ENCODE measurements around the gene DCBLD1. TPM values are rescaled to one million over a fixed set of nuclear protein-coding genes. Genes with fewer than 3 reads are reported as not detected.

Gene DCBLD1
- total and polyA plus RNA-seq, 2 of the 13 experiments (the other 11 are each of a cell fraction or from before 2014, with no cell fraction given), result 23.2 to 41.5 TPM

- TF ChIP-seq PRDM10 (CRISPR knock-in tag; IDR thresholded peaks at IDR 0.05; ENCODE audit: low read depth), result no peak
- TF ChIP-seq, protein P1, sequence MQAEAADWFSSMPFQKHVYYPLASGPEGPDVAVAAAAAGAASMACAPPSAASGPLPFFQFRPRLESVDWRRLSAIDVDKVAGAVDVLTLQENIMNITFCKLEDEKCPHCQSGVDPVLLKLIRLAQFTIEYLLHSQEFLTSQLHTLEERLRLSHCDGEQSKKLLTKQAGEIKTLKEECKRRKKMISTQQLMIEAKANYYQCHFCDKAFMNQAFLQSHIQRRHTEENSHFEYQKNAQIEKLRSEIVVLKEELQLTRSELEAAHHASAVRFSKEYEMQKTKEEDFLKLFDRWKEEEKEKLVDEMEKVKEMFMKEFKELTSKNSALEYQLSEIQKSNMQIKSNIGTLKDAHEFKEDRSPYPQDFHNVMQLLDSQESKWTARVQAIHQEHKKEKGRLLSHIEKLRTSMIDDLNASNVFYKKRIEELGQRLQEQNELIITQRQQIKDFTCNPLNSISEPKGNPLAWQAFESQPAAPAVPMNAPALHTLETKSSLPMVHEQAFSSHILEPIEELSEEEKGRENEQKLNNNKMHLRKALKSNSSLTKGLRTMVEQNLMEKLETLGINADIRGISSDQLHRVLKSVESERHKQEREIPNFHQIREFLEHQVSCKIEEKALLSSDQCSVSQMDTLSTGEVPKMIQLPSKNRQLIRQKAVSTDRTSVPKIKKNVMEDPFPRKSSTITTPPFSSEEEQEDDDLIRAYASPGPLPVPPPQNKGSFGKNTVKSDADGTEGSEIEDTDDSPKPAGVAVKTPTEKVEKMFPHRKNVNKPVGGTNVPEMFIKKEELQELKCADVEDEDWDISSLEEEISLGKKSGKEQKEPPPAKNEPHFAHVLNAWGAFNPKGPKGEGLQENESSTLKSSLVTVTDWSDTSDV (CRISPR knock-in tag; IDR thresholded peaks at IDR 0.05), result no peak
- no peak for TF ChIP-seq PRPF4 (IDR thresholded peaks at IDR 0.05; ENCODE audit: low read depth, low read length, poor library complexity, severe bottlenecking)
- TF ChIP-seq FOXK2 (IDR thresholded peaks at IDR 0.05), result no peak
- TF ChIP-seq FOSL2 (CRISPR knock-in tag; IDR thresholded peaks at IDR 0.05), result peak; percentile 67
- peak; percentile 42; the same call in 1 of the 2 replicates for TF ChIP-seq SALL2 (CRISPR knock-in tag; IDR thresholded peaks at IDR 0.05)
- TF ChIP-seq, protein P2, sequence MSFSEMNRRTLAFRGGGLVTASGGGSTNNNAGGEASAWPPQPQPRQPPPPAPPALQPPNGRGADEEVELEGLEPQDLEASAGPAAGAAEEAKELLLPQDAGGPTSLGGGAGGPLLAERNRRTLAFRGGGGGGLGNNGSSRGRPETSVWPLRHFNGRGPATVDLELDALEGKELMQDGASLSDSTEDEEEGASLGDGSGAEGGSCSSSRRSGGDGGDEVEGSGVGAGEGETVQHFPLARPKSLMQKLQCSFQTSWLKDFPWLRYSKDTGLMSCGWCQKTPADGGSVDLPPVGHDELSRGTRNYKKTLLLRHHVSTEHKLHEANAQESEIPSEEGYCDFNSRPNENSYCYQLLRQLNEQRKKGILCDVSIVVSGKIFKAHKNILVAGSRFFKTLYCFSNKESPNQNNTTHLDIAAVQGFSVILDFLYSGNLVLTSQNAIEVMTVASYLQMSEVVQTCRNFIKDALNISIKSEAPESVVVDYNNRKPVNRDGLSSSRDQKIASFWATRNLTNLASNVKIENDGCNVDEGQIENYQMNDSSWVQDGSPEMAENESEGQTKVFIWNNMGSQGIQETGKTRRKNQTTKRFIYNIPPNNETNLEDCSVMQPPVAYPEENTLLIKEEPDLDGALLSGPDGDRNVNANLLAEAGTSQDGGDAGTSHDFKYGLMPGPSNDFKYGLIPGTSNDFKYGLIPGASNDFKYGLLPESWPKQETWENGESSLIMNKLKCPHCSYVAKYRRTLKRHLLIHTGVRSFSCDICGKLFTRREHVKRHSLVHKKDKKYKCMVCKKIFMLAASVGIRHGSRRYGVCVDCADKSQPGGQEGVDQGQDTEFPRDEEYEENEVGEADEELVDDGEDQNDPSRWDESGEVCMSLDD (CRISPR knock-in tag; IDR thresholded peaks at IDR 0.05; ENCODE audit: borderline replicate concordance), result no peak
- TF ChIP-seq, protein P3, sequence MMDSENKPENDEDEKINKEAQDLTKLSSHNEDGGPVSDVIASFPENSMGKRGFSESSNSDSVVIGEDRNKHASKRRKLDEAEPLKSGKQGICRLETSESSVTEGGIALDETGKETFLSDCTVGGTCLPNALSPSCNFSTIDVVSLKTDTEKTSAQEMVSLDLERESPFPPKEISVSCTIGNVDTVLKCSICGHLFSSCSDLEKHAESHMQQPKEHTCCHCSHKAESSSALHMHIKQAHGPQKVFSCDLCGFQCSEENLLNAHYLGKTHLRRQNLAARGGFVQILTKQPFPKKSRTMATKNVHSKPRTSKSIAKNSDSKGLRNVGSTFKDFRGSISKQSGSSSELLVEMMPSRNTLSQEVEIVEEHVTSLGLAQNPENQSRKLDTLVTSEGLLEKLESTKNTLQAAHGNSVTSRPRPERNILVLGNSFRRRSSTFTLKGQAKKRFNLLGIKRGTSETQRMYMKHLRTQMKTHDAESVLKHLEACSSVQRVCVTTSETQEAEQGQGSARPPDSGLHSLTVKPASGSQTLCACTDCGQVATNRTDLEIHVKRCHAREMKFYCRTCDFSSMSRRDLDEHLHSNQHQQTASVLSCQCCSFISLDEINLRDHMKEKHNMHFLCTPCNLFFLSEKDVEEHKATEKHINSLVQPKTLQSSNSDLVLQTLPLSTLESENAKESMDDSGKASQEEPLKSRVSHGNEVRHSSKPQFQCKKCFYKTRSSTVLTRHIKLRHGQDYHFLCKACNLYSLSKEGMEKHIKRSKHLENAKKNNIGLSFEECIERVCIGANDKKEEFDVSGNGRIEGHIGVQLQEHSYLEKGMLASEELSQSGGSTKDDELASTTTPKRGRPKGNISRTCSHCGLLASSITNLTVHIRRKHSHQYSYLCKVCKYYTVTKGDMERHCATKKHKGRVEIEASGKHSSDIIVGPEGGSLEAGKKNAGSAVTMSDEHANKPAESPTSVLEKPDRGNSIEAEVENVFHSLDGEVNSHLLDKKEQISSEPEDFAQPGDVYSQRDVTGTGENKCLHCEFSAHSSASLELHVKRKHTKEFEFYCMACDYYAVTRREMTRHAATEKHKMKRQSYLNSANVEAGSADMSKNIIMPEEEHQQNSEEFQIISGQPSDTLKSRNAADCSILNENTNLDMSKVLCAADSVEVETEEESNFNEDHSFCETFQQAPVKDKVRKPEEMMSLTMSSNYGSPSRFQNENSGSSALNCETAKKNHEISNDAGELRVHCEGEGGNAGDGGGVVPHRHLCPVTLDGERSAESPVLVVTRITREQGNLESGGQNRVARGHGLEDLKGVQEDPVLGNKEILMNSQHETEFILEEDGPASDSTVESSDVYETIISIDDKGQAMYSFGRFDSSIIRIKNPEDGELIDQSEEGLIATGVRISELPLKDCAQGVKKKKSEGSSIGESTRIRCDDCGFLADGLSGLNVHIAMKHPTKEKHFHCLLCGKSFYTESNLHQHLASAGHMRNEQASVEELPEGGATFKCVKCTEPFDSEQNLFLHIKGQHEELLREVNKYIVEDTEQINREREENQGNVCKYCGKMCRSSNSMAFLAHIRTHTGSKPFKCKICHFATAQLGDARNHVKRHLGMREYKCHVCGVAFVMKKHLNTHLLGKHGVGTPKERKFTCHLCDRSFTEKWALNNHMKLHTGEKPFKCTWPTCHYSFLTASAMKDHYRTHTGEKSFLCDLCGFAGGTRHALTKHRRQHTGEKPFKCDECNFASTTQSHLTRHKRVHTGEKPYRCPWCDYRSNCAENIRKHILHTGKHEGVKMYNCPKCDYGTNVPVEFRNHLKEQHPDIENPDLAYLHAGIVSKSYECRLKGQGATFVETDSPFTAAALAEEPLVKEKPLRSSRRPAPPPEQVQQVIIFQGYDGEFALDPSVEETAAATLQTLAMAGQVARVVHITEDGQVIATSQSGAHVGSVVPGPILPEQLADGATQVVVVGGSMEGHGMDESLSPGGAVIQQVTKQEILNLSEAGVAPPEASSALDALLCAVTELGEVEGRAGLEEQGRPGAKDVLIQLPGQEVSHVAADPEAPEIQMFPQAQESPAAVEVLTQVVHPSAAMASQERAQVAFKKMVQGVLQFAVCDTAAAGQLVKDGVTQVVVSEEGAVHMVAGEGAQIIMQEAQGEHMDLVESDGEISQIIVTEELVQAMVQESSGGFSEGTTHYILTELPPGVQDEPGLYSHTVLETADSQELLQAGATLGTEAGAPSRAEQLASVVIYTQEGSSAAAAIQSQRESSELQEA (CRISPR knock-in tag; IDR thresholded peaks at IDR 0.05; ENCODE audit: not compliant biosample characterization), result no peak
Observed at GRCh38 chr6:117477988-117478852, 4.3 kb upstream of the DCBLD1 start (continued).
